ENCODE results near the gene UVRAG.

Gene UVRAG

GRCh38 chr11:75918331-75918730 is 103.3 kb downstream of the UVRAG start (continued):
- TF ChIP-seq ZNF19 (tag by site-specific recombination; IDR thresholded peaks at IDR 0.05; ENCODE audit: low read depth) (no peak), ZNF221 (tag by site-specific recombination; IDR thresholded peaks at IDR 0.05; ENCODE audit: borderline replicate concordance) (no peak), ZNF701 (tag by site-specific recombination; IDR thresholded peaks at IDR 0.05) (no peak), PATZ1 (tag by site-specific recombination; IDR thresholded peaks at IDR 0.05) (no peak), ZNF704 (tag by site-specific recombination; IDR thresholded peaks at IDR 0.05) (no peak)

- H3K36me3 ChIP-seq (ENCODE audit: control insufficient read depth in 2 of 2, insufficient read depth in 1 of 2, low read length in 2 of 2): no peaks in the 10 kb centered on the region
- TF ChIP-seq ZSCAN18 (tag by site-specific recombination; IDR thresholded peaks at IDR 0.05): no peak
- TF ChIP-seq PATZ1 (tag by site-specific recombination; IDR thresholded peaks at IDR 0.05): no peak
- TF ChIP-seq ZNF548 (tag by site-specific recombination; IDR thresholded peaks at IDR 0.05): no peak
- TF ChIP-seq OVOL3 (tag by site-specific recombination; IDR thresholded peaks at IDR 0.05): no peak
- TF ChIP-seq ZNF423 (tag by site-specific recombination; IDR thresholded peaks at IDR 0.05): no peak
- no peak for TF ChIP-seq ZFP3 (tag by site-specific recombination; IDR thresholded peaks at IDR 0.05; ENCODE audit: low read depth)
- TF ChIP-seq ZNF157 (tag by site-specific recombination; IDR thresholded peaks at IDR 0.05): no peak
- TF ChIP-seq ZNF266 (tag by site-specific recombination; IDR thresholded peaks at IDR 0.05; ENCODE audit: low read depth): no peak
- no peak for TF ChIP-seq ZNF530 (tag by site-specific recombination; IDR thresholded peaks at IDR 0.05; ENCODE audit: low read depth)
- TF ChIP-seq ZNF121 (tag by site-specific recombination; IDR thresholded peaks at IDR 0.05): no peak
- no peak for TF ChIP-seq ZNF561 (tag by site-specific recombination; IDR thresholded peaks at IDR 0.05; ENCODE audit: borderline replicate concordance)
- no peak for TF ChIP-seq HOXD13 (CRISPR knock-in tag; IDR thresholded peaks at IDR 0.05; ENCODE audit: borderline replicate concordance)
- TF ChIP-seq SP3 (tag by site-specific recombination; IDR thresholded peaks at IDR 0.05): no peak
- TF ChIP-seq BCL6B (tag by site-specific recombination; IDR thresholded peaks at IDR 0.05): no peak
- H3K9me3 ChIP-seq (ENCODE audit: control insufficient read depth, insufficient read depth, low read depth, low read length): no peaks in the 10 kb centered on the region
- CTCF ChIA-PET: no interaction called here
- POLR2A ChIA-PET: no interaction called here
- H3K27ac ChIP-seq (ENCODE audit: extremely low read depth, low read depth, low read length): no peak overlapping the region
- no peaks in the 10 kb centered on the region for H3K4me1 ChIP-seq (ENCODE audit: control insufficient read depth, insufficient read depth, low read length)
- H3K4me3 ChIP-seq (ENCODE audit: low read depth, low read length): no peak overlapping the region
Observed at GRCh38 chr11:75919525-75919924, 104.5 kb downstream of the UVRAG start.

Data from HEK293 (cell line).